HEK293 (cell line): Measurements from ENCODE around the gene BHMT2.

Source experiments
- CTCF ChIA-PET: fragments of 350-600 bp; formaldehyde crosslinking; extraction: SDS; loops from one replicate; lab custom pipeline; 2021; ENCODE audit warnings: antibody characterized with exemption; lab: Yijun Ruan, JAX
- POLR2A ChIA-PET: fragments of 300-600 bp; formaldehyde crosslinking; extraction: SDS; loops from one replicate; lab custom pipeline; 2020; ENCODE audit warnings: antibody characterized with exemption, inconsistent platforms; lab: Yijun Ruan, JAX
- H3K27ac ChIP-seq: fragments of 200-500 bp; sonication (Bioruptor generic); 2 replicates; pipeline ENCODE4 v1.5.1; 2014; ENCODE audit warnings: low read depth, low read length, control low read depth, inconsistent platforms; ENCODE audit errors: extremely low read depth
- H3K36me3 ChIP-seq, 2 experiments: fragments of 200-500 bp in 1 of 2; sonication (Bioruptor generic) in 1 of 2; 1 replicate in 1 of 2; 2 replicates in 1 of 2; pipeline ENCODE4 v1.5.1; 2014 to 2017; ENCODE audit warnings: inconsistent platforms in 2 of 2, low read length in 2 of 2; ENCODE audit not compliant: control insufficient read depth in 2 of 2, insufficient read depth in 1 of 2
- H3K4me1 ChIP-seq: fragments of 200-500 bp; sonication (Bioruptor generic); 2 replicates; pipeline ENCODE4 v1.5.1; 2014; ENCODE audit warnings: mild to moderate bottlenecking, low read length, inconsistent platforms; ENCODE audit not compliant: control insufficient read depth, insufficient read depth
- H3K4me3 ChIP-seq: 2 replicates; pipeline ENCODE4 v1.5.1; 2011; ENCODE audit warnings: low read depth, mild to moderate bottlenecking, control low read depth, low read length, moderate library complexity
- H3K9me3 ChIP-seq: fragments of 200-500 bp; sonication (Bioruptor generic); 2 replicates; pipeline ENCODE4 v1.5.1; 2014; ENCODE audit warnings: low read depth, low read length, inconsistent platforms; ENCODE audit not compliant: control insufficient read depth, insufficient read depth
- AEBP2 ChIP-seq: fragments of 450-650 bp; formaldehyde crosslinking; IDR thresholded peaks from 2 replicates; pipeline ENCODE4 v1.5.1; 2016; ENCODE audit warnings: missing biosample characterization, missing genetic modification characterization, borderline replicate concordance
- BCL11B ChIP-seq: fragments of 450-650 bp; formaldehyde crosslinking; IDR thresholded peaks from 2 replicates; pipeline ENCODE4 v1.5.1; 2016; ENCODE audit warnings: low read depth, missing biosample characterization, missing genetic modification characterization
- EGR2 ChIP-seq: fragments of 450-650 bp; formaldehyde crosslinking; IDR thresholded peaks from 2 replicates; pipeline ENCODE4 v1.5.1; 2016; ENCODE audit warnings: low read depth, missing biosample characterization, missing genetic modification characterization
- HOXC10 ChIP-seq: sonication (generic); formaldehyde crosslinking; IDR thresholded peaks from 2 replicates; pipeline ENCODE4 v1.8.1; 2023; ENCODE audit warnings: mild to moderate bottlenecking, missing genetic modification reagents
- PBX3 ChIP-seq: sonication (generic); formaldehyde crosslinking; IDR thresholded peaks from 2 replicates; pipeline ENCODE4 v1.8.1; 2022; ENCODE audit warnings: mild to moderate bottlenecking, moderate library complexity, missing genetic modification reagents
- PRDM1 ChIP-seq: fragments of 450-650 bp; formaldehyde crosslinking; IDR thresholded peaks from 2 replicates; pipeline ENCODE4; 2016; ENCODE audit warnings: missing biosample characterization, missing genetic modification characterization
- PRDM4 ChIP-seq: fragments of 450-650 bp; formaldehyde crosslinking; IDR thresholded peaks from 2 replicates; pipeline ENCODE4 v1.5.1; 2017; ENCODE audit warnings: missing biosample characterization, missing genetic modification characterization
- SP3 ChIP-seq: fragments of 450-650 bp; formaldehyde crosslinking; IDR thresholded peaks from 2 replicates; pipeline ENCODE4 v1.5.1; 2016; ENCODE audit warnings: missing biosample characterization, missing genetic modification characterization
- ZBTB10 ChIP-seq: fragments of 450-650 bp; formaldehyde crosslinking; IDR thresholded peaks from 2 replicates; pipeline ENCODE4 v1.5.1; 2016; ENCODE audit warnings: missing biosample characterization, missing genetic modification characterization
- ZFP37 ChIP-seq: fragments of 450-650 bp; formaldehyde crosslinking; IDR thresholded peaks from 2 replicates; pipeline ENCODE4 v1.5.1; 2016; ENCODE audit warnings: missing biosample characterization, missing genetic modification characterization
- ZNF214 ChIP-seq: fragments of 450-650 bp; formaldehyde crosslinking; IDR thresholded peaks from 2 replicates; pipeline ENCODE4 v1.5.1; 2017; ENCODE audit warnings: missing biosample characterization, mild to moderate bottlenecking, missing genetic modification characterization, borderline replicate concordance
- ZNF266 ChIP-seq: fragments of 450-650 bp; formaldehyde crosslinking; IDR thresholded peaks from 2 replicates; pipeline ENCODE4 v1.5.1; 2016; ENCODE audit warnings: missing biosample characterization, missing genetic modification characterization, low read depth
- ZNF274 ChIP-seq, 2 experiments: fragments of 200-500 bp in 1 of 2; fragments of 450-650 bp in 1 of 2; sonication (Bioruptor generic) in 1 of 2; formaldehyde crosslinking in 1 of 2; IDR thresholded peaks; 2 replicates each; pipeline versions ENCODE4 v1.5.1 to v1.6.1; 2014 to 2016; ENCODE audit warnings: borderline replicate concordance in 1 of 2, inconsistent platforms in 1 of 2, low read length in 1 of 2, missing biosample characterization in 1 of 2, missing genetic modification characterization in 1 of 2
- ZNF280C ChIP-seq: fragments of 450-650 bp; formaldehyde crosslinking; IDR thresholded peaks from 2 replicates; pipeline ENCODE4 v1.5.1; 2016; ENCODE audit warnings: missing biosample characterization, missing genetic modification characterization
- ZNF335 ChIP-seq: fragments of 450-650 bp; formaldehyde crosslinking; conservative IDR thresholded peaks from 2 replicates; pipeline ENCODE4 v1.5.1; 2016; ENCODE audit warnings: missing biosample characterization, missing genetic modification characterization
- ZNF366 ChIP-seq: fragments of 450-650 bp; formaldehyde crosslinking; conservative IDR thresholded peaks from 2 replicates; pipeline ENCODE4 v1.5.1; 2016; ENCODE audit warnings: missing biosample characterization, missing genetic modification characterization
- ZNF416 ChIP-seq: fragments of 450-650 bp; formaldehyde crosslinking; IDR thresholded peaks from 2 replicates; pipeline ENCODE4 v1.5.1; 2016; ENCODE audit warnings: missing biosample characterization, missing genetic modification characterization
- ZNF426 ChIP-seq: fragments of 450-650 bp; formaldehyde crosslinking; IDR thresholded peaks from 2 replicates; pipeline ENCODE4 v1.5.1; 2017; ENCODE audit warnings: missing biosample characterization, missing genetic modification characterization, mild to moderate bottlenecking, inconsistent platforms, moderate library complexity
- ZNF529 ChIP-seq: fragments of 450-650 bp; formaldehyde crosslinking; IDR thresholded peaks from 2 replicates; pipeline ENCODE4 v1.5.1; 2017; ENCODE audit warnings: missing genetic modification characterization, missing biosample characterization; ENCODE audit not compliant: insufficient replicate concordance
- ZNF530 ChIP-seq: fragments of 450-650 bp; formaldehyde crosslinking; IDR thresholded peaks from 2 replicates; pipeline ENCODE4 v1.5.1; 2016; ENCODE audit warnings: low read depth, missing biosample characterization, missing genetic modification characterization
- ZNF548 ChIP-seq: fragments of 450-650 bp; formaldehyde crosslinking; IDR thresholded peaks from 2 replicates; pipeline ENCODE4 v1.5.1; 2016; ENCODE audit warnings: missing biosample characterization, missing genetic modification characterization
- ZNF654 ChIP-seq: fragments of 450-650 bp; formaldehyde crosslinking; IDR thresholded peaks from 2 replicates; pipeline ENCODE4 v1.5.1; 2016; ENCODE audit warnings: low read depth, missing biosample characterization, missing genetic modification characterization
- ZNF677 ChIP-seq: fragments of 450-650 bp; IDR thresholded peaks from 2 replicates; pipeline ENCODE4 v1.5.0; 2018; ENCODE audit warnings: missing biosample characterization, mild to moderate bottlenecking, missing genetic modification characterization, moderate library complexity
- ZNF701 ChIP-seq: fragments of 450-650 bp; formaldehyde crosslinking; IDR thresholded peaks from 2 replicates; pipeline ENCODE4 v1.5.1; 2016; ENCODE audit warnings: missing biosample characterization, missing genetic modification characterization

BHMT2 gene

GRCh38 chr5:79133121-79133656, 63.6 kb downstream of the BHMT2 start (continued):
- TF ChIP-seq ZNF280C (tag by site-specific recombination) (no peak), SP3 (tag by site-specific recombination) (no peak), EGR2 (tag by site-specific recombination) (no peak), PRDM1 (tag by site-specific recombination) (no peak), ZNF654 (tag by site-specific recombination) (peak; percentile 59), ZNF366 (tag by site-specific recombination) (no peak), AEBP2 (tag by site-specific recombination) (no peak), ZFP37 (tag by site-specific recombination) (no peak), PRDM4 (tag by site-specific recombination) (no peak), ZNF335 (tag by site-specific recombination) (peak; percentile 42), BCL11B (tag by site-specific recombination) (no peak)

- peak overlapping the region; percentile 33 for H3K4me3 ChIP-seq
- H3K9me3 ChIP-seq, result no peaks in the 10 kb centered on the region
- H3K27ac ChIP-seq, result peak overlapping the region; percentile 36; the same call in 1 of the 2 replicates
- ChIA-PET CTCF (interaction anchor here (0.5 to 6.6 kb wide), 65 partner anchors 11 to 1250 kb away, joined by 3 to 303 read pairs (median 4); no protein-coding TSS in a partner anchor), POLR2A (interaction anchor here (0.7 to 1.9 kb wide), 3 partner anchors 109 to 364 kb away, joined by 3 to 12 read pairs (median 4); no protein-coding TSS in a partner anchor)
- no peaks in the 10 kb centered on the region for H3K36me3 ChIP-seq
- H3K4me1 ChIP-seq, result no peaks in the 10 kb centered on the region
- TF ChIP-seq HOXC10 (CRISPR knock-in tag), result no peak
- TF ChIP-seq ZNF677 (tag by site-specific recombination), result no peak
- TF ChIP-seq ZNF701 (tag by site-specific recombination), result no peak
- no peak for TF ChIP-seq ZBTB10
- TF ChIP-seq ZNF416, result no peak
- no peak for TF ChIP-seq ZNF530 (tag by site-specific recombination)
- TF ChIP-seq ZNF214 (tag by site-specific recombination), result no peak
- TF ChIP-seq ZNF426, result no peak
- no peak for TF ChIP-seq ZNF529
- TF ChIP-seq ZFP37 (tag by site-specific recombination), result no peak
- TF ChIP-seq PBX3 (CRISPR knock-in tag), result no peak
- TF ChIP-seq ZNF548 (tag by site-specific recombination), result no peak
- no peak for TF ChIP-seq ZNF266 (tag by site-specific recombination)
- TF ChIP-seq ZNF274 (IDR thresholded peaks at IDR 0.05; ENCODE audit: low read length), result no peak
- TF ChIP-seq ZNF274 (tag by site-specific recombination; IDR thresholded peaks at IDR 0.05; ENCODE audit: borderline replicate concordance), result no peak
These were observed 64.3 kb downstream of the BHMT2 start for GRCh38 chr5:79133657-79134451.
